Putamen (tissue), 1 donor: ENCODE results near the gene ZNF441.
"Not testable (repeated sequence)": the region's sequence is repeated elsewhere in the genome, so short reads cannot be mapped to it uniquely, and the experiment has no call there.

Experiments
- DNase-seq: peaks from one replicate; pipeline ENCODE4 v3.0.0-alpha.2; 2016; ENCODE audit warnings: low spot score

The ZNF441 gene

DNA sequence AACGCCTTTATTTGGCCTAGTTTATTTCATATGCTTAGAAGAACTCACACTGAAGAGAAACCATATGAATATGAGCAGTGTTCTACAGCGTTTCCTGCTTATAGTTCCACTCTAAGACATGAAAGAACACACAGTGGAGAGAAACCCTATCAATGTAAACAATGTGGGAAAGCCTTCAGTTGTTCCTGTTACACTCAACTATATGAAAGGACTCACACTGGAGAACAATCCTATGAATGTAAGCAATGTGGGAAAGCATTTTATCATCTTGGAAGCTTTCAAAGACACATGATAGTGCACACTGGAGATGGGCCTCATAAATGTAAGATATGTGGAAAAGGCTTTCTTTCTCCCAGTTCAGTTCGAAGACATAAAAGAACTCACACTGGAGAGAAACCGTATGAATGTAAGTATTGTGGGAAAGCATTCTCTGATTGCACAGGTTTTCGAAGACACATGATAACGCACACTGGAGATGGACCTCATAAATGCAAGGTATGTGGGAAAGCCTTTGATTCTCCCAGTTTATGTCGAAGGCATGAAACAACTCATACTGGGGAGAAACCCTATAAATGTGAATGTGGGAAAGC, 13.7 kb downstream of the ZNF441 start:
- DNase-seq: no peak

DNA sequence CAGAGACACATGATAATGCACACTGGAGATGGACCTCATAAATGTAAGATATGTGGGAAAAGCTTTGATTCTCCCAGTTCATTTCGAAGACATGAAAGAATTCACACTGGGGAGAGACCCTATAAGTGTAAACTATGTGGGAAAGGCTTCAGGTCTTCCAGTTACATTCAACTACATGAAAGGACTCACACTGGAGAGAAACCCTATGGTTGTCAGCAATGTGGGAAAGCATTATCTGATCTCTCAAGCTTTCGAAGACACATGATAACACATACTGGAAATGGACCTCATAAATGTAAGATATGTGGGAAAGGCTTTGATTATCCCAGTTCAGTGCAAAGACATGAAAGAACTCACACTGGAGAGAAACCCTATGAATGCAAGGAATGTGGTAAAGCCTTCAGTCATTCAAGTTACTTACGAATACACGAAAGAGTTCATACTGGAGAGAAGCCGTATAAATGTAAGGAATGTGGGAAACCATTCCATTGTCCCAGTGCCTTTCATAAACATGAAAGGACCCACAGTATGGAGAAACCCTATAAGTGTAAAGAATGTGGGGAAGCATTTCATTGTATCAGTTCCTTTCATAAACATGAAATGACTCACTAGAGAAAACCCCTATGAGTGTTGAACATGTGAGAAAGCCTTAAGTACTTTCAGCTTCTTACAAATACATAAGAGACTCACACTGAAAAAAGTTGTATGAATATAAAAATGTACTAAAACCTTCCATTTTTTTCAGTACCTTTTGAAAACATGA, 14.7 kb downstream of the ZNF441 start:
- no peak for DNase-seq

DNA sequence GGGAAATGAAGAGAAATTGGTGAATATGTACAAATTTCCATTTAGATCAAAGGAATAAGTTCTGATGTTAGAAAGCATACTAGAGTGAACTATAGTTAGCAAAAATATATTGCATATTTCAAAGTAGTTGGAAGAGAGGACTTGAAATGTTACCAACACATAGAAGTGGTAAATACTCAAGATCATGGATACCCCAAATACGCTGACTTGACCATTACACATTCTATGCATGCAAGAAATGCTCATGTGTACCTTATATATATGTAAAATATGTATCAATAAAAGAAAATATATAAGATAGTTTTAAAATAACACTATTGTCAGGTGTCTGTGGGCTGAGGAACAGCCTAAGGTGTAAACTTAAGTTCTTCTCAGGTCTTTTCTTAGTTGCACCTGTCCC, 17.0 kb downstream of the ZNF441 start:
- no peak for DNase-seq

DNA sequence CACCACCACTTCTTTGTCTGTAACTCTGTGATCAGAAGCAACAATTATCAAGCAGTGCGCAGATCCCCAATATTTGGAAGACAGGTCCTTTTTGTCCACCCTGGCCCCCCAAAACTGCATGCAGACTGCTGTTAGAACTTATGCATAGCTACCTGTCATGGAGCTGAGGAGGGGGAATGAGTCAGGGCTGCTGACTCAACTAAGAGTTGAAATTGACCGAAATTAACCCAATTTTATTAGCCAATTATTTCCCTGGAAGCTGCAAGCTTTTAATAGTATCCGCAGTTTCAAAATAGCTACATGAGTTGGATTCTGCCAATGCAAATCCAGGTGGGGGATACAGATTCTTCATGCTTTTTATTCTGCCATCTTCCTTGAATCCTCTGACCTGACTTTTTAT, 17.6 kb downstream of the ZNF441 start:
- DNase-seq: peak; percentile 78

DNA sequence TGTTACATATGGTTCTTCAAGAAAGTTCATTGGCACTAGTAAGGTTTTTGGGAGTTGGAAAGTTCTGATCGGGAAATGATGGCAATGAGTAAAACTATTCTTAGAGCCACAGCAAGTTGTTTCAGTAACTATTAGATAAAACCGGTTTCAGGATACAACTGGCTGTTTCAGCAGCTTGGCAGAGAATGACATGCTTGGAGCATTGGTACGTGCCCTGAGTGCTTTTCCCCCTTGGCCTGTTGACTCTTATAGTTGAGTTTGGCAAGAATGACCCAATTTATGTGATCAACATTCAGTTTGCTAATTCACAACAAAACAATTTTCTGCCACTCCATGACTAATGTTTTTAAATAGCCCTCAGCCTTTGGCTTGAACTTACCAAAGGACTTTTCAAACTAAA, 20.7 kb downstream of the ZNF441 start:
- DNase-seq: no peak

DNA sequence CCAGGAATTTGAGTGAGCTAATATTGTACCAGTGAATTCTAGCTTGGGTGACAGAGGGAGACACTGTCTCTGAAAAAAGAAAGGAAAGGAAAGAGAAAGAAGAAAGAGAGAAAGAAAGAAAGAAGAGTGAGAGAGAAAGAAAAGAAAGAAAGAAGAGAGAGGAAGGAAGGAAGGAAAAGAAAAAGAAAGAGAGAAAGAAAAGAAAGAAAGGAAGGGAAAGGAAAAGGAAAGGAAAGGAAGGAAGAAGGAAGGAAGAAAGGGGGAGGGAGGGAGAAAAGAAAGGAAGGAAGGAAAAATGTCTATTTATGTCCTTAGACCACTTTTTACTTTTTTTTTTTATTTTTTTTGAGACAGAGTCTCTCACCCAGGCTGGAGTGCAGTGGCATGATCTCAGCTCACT, 26.1 kb downstream of the ZNF441 start:
- DNase-seq: no peak

DNA sequence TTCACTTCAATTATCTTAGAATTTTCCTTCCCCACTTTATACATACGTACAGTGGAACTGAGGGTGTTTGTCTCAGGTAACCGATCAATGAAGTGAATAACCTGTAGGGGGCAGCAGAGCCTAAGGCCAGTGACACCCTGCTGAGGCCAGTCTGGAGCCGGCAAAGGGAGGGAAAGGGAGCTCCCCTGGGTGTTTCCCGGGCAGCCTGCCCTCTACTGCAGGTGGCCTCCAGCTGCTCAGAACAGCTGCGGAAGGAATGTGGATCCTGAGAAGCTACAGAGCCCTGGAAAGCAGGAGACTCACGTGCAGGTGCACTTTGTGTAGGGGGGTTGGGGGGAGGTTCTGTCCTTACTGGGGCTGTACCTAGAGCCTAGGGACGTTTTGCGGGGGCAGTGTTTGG, 30.7 kb downstream of the ZNF441 start:
- DNase-seq: peak; percentile 80

DNA sequence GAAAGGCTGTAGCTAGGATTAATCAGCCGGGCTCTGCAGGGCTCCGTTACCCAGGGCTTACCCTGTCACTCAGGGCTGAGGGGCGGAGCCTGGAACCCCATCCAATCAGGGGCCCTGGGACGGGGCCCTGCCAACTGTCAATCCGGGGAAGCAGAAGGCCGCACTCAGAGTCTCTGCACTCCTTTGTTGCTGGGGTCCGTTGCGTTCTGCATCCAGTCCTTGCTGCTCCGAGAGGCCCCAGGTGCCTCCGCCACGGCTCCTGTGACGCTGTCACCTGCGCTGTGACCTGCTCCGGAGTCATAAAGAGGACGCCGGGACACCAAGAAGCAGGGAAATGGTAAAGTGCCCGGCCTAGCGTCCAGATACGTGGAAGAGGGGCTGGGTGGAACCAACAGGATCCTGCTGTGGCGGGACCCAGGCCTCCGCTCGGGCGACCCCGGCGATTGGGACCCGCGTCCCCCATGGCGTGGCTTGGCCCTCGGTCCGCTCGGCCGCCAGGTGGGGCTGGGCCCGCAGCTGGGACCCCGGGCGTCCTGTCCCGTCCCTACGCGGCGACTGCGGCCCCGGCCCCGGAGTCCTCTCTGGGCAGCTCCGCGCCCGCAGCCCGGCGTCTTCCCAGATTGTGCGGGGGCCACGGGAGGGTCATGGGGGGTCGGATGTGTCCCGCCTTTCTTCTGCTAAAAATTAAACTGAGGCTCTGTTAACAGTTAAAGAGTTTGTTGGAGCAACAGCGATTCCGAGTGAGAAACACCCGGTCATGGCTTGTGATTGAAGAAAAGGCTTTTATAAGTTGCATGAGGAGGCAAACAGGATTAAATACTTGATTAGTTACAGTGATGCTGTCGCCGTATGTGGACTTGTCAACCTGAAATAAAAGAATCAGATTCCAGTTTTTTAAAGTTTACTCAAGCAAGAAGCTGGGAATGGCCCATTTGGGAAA, 31.9 kb downstream of the ZNF441 start, which contains the start of gene ZNF491:
TSS of gene ZNF491 (plus strand) at position 133 of the 940 bp plus-strand sequence. CDS start 7,431 bp downstream, outside the sequence.
- peak; percentile 94 for DNase-seq

DNA sequence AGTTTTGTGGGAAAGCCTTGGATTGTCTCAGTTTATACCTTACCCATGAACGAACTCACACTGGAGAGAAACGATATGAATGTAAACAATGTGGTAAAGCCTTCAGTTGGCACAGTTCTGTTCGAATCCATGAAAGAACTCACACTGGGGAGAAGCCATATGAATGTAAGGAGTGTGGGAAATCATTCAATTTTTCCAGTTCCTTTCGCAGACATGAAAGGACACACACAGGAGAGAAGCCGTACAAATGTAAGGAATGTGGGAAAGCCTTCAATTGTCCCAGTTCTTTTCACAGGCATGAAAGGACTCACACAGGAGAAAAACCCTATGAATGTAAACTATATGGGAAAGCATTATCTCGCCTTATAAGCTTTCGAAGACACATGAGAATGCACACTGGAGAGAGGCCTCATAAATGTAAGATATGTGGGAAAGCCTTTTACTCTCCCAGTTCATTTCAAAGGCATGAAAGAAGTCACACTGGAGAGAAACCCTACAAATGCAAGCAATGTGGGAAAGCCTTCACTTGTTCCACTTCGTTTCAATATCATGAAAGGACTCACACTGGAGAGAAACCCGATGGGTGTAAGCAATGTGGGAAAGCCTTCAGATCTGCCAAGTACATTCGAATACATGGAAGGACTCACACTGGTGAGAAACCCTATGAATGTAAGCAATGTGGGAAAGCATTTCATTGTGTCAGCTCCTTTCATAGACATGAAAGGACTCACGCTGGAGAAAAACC, 39.7 kb downstream of the ZNF441 start:
- no peak for DNase-seq

DNA sequence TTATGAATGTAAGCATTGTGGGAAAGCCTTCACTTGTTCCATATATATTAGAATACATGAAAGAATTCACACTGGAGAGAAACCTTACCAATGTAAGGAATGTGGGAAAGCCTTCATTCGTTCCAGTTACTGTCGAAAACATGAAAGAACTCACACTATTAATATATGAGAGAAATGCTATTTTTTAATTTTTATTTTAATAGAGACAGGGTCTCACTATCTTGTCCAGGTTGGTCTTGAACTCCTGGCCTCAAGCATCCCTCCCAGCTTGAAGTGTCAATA, 40.2 kb downstream of the ZNF441 start:
- DNase-seq: no peak

DNA sequence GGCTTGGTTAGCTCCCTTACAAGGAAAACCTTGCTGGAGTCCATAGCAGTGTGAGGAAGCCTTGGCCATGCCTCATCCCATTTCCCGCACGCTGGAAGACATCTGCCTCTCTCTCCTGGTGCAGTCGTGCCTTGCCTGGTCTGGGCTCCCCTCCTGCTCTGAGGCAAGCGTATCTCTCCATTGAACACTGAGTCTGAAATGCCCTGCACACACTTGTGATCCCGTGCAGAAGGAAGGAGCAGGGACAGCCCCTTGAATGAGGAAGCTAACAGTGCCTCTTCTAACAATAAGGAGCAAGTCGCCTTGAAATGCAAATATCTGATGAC, 46.9 kb downstream of the ZNF441 start:
- DNase-seq: no peak

DNA sequence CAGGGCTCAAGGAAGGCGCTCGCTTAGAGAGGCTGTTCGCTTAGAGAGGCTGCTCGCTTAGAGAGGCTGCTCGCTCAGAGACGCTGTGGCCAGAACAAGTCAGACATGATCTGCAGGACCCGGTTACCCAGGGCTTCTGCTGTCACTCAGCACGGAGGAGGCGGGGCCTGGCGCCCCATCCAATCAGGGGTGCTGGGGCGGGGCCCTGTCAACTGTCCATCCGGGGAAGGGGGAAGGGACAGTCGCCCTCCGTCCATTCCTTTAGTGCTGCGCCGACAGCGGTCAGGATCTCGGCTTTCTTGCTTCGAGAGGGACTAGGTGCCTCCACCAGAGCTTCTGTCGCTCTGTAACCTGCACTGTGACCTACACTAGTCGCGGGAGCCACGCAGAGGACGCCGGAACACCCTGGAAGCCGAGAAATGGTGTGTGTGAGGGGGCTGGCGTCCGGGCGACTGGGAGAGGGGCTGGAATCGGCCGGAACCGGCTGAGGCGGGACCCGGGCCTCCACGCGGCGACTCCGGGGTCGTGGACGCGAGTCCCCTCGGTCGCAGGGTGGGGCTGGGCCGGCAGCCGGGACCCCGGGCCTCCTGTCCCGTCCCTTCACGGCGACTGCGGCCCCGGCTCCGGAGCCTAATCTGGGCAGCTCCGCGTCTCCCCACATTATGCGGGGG, 47.4 kb downstream of the ZNF441 start, which contains the start of gene ZNF440:
TSS of gene ZNF440 (plus strand) at position 245 of the 671 bp plus-strand sequence. CDS start at position 420, 175 bp downstream.
- peak; percentile 94 for DNase-seq

DNA sequence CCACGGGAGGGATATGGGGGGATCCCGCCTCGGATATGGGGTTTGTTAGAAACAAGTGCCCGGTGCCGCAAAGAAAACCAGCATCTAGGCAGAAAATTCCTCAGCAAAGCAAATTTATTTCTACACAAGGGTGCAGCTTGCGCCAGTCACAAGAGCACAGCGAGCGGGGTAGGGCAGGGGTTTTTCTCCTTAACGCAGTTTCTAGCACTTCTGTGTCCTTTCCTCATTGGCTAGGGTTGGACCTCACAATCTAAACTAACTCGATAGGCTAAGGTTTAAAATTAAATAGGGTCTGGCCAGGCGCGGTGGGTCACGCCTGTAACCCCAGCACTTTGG, 47.9 kb downstream of the ZNF441 start:
- DNase-seq: no peak

DNA sequence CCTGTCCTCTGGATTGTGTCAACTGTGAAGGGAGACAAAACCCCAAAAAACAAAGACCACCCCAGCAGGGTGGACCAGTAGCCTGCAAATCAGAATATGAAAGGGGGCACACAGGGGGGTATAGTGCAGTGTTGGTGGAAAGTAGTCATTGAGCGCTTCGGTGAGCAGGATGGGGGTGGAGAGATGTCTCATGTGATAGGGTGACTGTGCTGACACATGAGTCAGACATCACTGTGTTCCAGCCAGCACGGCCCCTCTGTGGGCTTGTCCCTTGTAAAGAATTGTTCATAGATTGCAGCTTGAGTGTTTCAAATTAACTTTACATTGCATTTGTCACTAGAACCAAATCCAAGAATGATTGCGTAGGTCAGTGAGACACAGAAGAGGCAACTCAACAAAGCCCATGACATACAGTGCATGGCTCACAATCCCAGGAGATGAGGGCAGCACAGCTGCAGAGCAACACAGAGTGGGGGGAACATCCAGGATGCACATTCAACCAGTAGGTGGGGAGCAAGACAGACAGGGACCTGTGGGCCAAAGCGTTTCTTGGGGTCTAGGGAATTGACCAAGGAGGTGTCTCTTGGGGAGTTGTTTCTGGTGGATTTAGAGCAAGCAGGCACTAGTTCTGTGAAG, 54.8 kb downstream of the ZNF441 start:
- no peak for DNase-seq

DNA sequence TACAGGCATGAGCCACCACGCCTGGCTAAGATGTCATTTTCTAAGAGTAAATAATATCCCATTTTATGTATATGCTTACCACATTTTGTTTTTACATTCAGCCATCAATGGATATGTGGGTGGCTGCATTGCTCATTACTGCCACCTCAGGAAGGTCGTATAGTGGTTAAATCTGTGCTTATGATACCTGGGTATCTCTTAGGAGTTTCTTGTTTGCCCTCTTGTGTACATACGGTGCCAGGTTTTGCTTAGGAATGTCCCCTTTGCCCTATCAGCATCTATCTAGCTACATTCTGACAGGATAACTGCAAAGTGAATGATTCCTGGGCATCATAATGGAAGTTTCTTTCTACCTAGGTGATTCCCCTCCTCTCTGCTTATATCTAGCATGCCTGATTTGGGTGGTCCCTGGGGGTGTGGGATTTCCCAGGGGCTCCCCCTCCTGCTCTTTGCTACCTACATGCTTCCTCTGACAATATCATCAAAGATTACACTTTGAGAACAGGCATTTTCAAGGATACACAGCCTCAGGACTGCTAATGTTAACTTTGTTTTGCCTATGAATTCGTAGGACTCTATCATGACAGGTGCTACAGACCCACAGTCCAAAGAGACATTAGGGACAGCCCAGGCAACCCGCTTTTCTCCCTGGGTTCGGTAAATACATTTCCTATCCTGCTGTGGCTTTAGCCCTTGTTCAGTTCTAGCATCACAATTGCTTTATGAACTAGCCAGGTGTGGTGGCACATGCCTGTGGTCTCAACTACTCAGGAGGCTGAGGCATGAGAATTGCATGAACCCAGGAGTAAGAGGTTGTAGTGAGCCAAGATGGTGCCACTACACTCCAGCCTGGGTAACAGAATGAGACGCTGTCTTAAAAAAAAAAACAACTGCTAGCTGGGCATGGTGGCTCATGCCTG, 62.4 kb downstream of the ZNF441 start:
- DNase-seq: not testable (repeated sequence)

DNA sequence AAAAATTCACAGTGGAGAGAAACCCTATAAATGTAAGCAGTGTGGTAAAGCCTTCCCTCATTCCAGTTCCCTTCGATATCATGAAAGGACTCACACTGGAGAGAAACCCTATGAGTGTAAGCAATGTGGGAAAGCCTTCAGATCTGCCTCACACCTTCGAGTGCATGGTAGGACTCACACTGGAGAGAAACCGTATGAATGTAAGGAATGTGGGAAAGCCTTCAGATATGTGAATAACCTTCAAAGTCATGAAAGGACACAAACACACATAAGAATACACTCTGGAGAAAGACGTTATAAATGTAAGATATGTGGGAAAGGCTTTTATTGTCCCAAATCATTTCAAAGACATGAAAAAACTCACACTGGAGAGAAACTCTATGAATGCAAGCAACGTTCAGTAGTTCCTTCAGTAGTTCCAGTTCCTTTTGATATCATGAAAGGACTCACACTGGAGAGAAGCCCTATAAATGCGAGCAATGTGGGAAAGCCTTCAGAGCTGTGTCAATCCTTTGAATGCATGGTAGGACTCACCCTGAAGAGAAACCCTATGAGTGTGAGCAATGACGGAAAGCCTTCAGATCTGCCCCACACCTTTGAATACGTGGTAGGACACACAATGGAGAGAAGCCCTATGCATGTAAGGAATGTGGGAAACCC, 65.6 kb downstream of the ZNF441 start:
- no peak for DNase-seq

DNA sequence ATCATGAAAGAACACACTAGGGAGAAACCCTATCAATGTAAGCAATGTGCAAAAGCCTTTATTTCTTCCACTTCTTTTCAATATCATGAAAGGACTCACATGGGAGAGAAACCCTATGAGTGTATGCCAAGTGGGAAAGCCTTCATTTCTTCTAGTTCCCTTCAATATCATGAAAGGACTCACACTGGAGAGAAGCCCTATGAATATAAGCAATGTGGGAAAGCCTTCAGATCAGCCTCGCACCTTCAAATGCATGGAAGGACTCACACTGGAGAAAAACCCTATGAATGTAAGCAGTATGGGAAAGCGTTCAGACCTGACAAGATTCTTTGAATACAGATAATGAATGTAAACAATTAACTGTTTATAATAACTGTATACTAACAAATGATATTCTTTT, 66.7 kb downstream of the ZNF441 start:
- no peak for DNase-seq
